Measurements from ENCODE around the gene THRB.

DNA sequence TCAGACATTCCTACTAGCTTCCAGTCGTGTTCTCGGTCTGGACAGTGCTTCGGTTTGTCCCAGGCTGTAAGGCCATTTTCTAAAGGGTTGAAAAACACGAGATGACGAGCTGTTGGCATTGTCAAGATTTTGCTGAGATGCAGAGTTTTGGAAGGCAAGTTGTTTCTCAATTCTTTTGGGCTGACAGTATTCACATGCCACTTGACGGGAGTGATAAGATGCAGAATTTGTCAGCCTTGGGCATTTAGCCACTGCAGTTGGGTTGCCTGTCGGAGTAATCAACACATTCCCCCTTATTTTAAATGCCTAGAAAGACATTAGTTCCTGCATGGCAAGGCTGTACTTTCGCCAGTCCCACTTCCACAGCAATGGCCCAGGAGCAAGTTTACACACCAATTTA lies 304.4 kb downstream of the THRB start:
- TF ChIP-seq CTCF (IDR thresholded peaks at IDR 0.05; ENCODE audit: insufficient read depth, low read length, poor library complexity, severe bottlenecking) (no peak), EZH2phosphoT487 (conservative IDR thresholded peaks at IDR 0.05; ENCODE audit: low read length) (no peak)

All from SU-DHL-6 (cell line).